Activated CD8-positive, alpha-beta memory T cell treated with anti-CD3 and anti-CD28 coated beads, Interleukin-2, amount 50 U/mL, for 24 hours (primary cell): ENCODE results near the gene SMC6.

Experiments used
- DNase-seq: peaks from one replicate; pipeline ENCODE4 v3.0.0-alpha.2; 2020; ENCODE audit errors: extremely low read depth

The SMC6 gene

DNA sequence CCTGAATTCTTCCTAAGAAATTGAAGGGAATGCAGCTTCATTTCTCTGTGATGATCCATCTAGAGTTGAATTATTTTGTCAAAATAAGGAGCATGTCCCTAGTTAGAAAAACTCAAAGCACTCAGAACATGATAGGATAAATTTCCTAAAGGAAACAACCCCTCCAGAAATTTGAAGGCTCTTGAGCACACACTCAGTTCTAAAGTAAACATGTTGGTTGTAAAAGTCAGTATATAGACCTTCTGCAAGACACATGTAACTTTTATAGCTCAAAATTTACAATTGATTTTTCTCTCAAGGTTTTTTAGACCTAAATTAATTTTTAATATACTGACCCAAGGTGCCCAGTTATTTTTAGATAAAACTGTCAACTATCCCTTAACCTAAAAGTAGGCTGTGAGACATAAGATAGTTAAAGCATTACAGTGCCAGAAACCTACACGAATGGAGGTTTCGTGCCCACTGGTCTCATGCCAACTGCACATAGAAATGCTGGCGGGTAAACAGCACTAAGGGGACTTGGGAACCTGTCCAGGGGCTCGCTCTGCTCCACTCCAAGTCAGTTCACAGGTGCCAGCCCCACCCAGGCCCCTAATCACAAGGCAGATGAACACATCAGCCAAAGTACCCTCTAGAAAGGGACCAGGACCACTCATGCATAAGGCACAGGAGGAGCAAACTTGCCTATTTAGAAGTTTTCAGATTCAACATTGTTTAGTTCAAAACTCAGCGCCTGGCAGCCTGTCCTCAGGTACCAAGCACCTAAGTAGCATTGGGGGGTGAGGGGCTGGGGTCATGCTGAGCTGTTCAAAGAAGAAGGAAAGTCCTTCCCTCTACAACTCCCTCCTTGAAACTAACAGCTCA lies 106.5 kb downstream of the SMC6 start:
- DNase-seq, result no peak

DNA sequence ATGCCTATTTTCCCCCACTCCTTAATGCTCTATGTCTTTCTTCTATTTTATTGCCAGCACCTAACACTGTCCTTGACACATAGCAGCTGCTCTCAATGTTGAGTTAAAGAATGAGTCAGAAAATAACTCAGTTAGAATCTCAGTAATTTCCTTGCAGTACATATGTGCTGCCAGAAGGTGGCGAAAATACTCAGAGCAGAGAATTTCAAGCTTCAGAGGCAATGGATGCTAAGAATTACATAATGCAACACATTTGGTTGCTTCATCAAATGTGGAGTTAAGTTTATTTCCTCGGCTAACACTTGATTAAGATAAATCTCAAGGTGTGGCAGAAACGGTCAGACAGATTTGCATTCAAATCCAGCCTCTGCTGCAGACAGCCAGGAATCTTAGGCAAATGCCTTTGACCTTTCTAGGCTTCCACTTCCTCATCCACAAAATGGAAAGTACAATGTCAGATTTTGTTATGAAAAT lies 107.5 kb downstream of the SMC6 start:
- DNase-seq, result no peak

DNA sequence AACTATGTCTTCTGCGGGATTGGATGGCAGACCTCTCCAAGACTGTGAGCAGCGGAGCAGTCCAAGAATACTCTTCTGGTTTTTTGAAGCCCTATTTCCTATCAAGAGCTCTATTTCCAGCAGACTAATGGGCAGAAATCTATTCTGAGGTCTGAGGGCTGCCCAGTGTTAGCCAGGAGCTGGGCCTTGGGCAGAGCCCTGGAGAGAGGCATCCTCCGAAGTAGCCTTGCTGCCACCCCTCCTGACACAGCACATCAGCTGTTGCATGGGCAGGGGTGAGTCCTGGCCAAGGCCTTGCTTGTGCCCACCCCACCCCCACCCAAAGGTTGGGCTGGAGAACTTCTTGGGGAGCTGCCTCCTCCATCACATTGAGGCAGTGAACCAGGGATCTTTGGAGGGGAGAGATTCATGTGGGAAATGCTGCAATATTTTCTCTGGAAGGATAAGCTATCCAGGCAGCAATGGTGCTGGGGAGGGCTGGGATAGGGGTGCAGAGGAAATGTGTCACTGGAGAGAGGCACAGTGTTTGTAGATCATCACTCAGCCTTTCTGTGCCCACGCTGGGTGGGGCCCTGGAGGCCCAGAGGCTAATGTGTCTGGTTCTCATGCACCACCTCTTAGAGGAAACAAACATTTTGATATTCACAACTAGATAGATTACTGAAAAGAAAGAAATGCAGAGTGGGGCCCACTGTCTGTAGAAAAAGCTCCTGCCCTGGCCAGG lies 108.5 kb downstream of the SMC6 start:
- no peak for DNase-seq

DNA sequence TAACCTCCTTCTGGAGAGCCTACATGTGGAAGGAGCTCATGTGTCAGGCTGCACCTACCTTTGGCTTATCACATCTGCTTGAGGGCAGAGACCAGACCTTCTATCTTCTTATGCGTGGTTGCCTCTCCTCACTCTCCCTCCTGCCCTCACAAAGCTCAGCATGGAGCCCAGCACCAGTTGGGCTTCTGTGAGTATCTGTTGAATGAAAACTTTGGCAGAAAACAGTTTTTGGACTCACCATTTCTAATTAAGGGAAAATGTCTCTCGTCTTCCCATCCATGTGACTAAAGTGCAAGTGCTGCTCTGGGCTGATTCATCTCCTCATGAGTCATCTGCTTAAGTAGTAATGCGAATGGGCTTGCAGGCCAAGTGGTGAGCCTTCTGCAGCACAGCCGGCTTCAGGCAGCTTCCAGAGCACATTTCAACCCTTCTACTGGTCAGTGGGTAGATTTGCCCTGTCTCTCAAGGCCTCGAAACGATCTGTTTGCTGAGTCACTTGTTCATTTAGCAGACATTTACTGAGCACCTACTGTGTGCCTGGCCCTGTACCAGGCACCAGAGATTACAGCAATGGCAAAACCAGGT lies 110.5 kb downstream of the SMC6 start:
- DNase-seq, result no peak

DNA sequence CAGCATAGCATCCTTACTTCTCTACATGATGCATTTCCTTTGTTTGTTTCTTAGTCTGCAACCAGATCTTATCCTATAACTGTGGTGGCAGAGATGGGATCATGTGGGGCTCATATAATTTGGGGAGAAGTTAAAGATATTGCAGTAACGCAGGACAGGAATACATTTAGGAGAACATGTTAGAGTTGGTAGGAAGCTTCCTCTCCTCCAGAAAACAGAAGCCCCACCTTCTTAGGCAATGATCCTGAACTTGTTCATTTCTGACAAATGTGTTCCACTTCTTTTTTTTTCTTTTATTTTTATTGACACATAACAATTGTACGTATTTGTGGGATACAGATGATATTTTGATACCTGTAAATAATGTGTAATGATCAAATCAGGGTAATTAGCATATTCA lies 113.2 kb downstream of the SMC6 start:
- DNase-seq, result no peak

DNA sequence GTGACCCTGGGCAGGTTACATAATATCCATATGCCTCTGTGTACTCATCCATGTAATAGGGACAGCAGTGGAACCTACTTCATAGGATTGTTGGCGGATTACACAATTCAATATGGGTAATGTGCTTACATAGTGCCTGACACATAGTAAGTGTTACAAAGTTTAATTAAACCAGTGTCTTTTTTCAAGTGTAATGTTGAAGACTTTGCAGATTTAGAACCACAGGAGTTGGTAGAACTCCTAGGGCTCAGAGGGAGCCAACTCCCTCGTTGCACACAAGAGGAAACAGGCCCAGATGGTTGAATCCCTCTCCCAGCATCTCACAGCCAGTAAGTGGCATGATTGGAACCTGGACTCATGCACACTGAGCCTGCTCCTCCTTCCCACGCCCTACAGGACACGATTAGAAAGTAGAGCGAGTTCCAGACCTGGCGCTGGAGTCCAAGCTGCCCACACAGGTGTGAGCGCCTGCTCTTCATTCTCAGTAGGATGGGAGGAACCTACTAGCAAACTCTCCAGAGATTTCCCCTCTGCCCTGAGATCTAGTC lies 115.3 kb downstream of the SMC6 start:
- no peak for DNase-seq

DNA sequence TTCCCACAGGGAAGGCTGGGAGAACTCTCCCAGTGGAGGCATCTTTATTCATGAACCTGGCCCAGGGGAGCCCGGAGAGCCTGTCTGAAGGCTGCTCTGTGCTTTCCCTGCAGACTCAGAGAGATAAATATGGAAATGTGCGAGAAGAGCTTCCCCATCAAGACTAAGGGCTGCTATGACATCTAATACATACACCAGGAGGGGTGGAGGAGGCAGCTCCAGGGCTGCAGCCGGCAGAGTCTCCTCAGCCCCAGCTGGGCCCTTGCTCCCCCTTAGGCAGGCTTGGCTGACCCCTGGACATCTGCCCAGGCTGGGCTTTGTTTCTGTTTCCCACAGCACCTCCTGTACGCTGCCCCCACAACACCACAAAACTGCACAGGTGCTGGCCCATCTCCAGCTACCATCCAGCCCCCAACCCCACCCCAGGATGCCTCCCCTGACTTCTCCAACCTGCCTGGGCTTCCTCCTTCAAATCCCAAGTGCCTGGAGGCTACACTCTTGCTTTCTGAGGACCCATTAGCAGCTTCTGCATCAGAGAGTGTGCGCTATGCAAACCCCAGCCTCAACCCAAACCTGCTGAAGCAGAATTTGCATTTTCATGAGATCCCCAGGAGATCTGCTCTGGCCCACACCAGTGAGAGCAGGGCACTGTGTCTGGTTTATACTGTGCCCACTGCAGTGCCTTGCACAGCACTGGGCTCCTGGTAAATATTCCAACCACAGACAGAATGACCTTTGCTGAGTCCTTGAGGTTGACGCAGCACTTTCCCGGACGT lies 116.3 kb downstream of the SMC6 start:
- no peak for DNase-seq

DNA sequence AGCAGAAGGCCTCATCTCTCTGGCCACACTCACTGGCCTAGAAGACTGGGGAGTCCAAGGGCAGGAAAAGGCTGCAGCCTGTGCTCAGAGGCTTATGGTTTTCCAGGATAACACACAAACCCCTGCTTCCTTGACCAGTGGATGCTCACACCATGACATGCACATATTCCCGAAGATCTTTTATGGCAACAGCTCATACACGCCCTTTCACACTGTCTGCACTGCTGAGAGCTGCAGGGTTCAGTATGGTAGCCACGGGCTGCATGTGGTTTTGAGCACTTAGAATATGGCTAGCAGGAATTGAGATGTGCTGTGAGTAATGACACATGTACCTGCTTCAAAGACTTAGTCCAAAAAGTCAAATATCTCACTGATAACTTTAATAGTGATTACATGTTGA lies 117.4 kb downstream of the SMC6 start:
- DNase-seq, result no peak

DNA sequence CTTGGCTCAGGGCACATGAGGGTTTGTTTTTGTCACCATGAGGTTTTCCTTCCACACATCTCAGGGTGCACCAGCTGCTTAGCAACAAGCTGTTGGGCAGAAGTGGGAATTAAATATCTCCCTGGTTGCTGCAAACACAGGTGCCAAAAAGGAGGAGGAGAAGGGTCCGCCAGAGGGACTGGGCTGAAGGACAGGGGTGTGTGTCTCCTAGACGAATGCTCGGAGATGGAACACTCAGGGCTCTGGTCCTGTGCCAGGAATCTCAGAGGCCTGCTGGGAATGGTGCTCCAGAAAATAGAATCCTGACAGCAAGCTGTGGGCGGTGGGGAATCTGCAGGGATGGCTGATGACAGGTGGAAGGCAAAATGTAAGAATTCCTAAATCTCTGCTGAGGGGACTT lies 118.6 kb downstream of the SMC6 start:
- DNase-seq, result no peak

DNA sequence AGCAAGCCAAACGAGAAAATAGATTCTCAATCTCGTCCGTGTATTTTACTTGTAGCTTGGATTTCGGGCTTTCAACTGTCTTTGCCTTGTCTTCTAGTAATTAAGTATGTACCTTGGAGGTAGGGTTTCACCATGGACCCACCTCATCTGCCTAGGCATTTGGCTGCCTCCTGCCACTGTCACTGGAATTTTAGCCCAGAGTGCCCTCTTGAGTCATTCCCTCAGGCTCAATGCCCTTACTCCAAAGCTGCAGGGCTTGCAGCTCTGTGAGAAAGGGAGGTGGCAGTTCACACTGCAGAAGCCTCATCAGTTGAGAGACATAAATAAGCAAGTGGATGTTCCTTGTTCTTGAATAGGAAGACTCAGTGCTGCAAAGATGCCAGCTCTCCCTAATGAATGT lies 123.5 kb downstream of the SMC6 start:
- no peak for DNase-seq

DNA sequence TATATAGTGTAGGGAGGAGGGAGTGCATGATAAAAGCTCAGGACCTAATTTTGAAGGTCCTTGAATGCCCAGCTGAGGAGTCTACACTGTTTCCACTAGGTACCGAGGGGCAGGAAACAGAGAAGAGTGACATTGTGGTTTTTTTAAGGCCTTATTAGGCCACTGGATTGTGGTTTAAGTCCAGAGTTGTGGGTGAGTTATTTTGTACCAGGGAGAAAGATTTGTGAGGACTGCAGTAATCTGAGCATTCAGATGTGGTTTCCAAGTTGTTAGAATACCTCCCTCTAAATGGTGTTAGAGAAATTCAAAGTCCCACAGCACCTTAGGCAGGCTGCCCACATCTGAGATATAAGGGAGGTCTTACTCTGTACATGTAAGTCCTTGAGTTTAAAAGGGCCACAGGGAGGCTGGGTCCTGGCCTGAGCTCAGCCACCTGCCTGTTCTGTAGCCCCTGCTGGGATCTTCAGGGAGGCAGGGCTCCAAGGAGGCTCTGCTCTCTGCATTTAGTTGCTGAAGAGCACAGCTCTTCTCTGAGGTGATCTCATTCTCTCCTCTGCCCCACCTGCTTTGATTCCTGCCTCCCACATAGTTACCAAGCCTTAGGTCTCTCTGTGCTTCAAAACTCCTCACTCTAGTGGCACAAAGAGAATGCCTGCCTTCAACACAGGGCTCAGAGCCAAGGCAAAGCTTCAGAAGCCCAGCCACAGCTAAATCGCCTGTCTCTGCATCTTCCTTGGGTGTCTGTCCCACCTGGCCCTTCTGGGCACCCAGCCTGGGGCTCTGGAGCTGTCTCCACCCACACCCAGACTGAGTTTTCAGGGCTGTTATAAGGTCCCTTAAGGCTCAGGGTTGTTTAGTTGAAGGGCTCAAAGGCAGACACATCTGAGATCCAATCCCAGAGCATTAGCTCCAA lies 125.0 kb downstream of the SMC6 start:
- no peak for DNase-seq

DNA sequence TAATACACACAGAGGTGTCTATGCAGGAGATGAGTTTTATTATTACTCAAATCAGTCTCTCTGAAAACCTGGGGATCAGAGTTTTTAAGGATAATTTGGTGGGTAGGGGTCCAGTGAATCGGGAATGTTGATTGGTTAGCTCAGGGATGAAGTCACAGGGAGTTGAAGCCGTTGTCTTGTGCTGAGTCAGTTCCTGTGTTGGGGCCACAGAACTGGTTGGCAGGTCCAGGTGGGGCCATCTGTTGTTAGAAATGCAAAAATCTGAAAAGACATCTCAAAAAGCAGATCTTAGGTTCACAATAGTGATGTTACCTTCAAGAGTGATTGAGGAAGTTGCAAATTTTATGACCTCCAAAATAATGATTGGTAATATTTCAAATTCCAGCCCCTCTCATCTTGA lies 126.2 kb downstream of the SMC6 start:
- no peak for DNase-seq

DNA sequence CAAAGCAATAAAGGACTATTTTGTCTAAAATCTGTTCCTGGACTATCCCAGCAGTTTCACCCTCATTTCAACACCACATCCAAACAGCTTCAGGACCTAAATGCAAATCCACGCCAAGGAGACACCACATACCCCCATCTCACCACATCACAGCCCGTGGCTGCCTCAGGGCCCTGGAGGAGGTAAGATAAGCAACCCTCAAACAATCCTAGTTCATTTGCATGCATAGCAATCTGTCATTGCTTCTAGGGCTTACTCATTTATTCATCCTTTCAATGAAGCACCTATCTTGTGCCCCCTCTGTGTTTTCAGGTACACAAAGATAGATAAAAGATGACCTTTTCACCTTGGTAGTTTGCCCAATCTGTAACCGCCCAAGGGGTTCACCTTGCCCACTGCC lies 126.6 kb downstream of the SMC6 start:
- no peak for DNase-seq

DNA sequence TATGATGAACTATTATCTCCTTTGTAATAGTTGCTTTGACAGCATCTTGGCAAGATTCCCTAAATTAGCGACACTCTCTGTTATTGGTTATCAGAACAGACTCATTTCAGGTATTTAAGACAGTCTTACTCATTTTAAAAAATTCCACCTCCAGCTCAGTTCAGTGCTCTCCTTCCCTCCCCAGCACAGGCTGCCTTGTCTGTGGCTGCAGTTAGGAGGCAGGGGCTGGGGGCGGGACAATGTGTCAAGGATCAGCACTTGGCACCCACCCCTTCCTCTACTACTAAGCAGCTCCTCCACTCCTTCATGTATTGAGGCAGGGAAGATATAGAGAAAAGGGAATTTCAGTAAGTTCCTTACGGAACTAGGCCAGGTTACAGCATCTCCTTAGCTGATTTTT lies 128.2 kb downstream of the SMC6 start:
- DNase-seq, result no peak

DNA sequence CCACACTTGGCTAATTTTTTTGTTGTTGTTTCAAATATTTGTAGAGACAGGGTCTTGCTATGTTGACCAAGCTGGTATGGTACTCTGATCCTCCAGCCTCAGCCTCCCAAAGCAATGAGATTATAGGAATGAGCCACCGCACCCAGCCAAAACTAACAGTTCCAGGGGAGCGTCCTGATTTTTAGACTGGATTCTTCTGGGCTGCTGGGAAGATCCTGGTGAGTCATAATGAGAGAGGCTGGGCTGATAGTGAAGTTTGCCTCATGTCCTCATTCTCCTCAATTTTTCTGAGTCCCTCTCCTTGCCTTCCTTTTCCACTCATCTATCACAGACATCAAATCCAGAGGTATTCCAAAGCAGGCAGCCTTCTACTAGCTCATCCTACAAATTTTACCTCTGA lies 131.8 kb downstream of the SMC6 start:
- no peak for DNase-seq

DNA sequence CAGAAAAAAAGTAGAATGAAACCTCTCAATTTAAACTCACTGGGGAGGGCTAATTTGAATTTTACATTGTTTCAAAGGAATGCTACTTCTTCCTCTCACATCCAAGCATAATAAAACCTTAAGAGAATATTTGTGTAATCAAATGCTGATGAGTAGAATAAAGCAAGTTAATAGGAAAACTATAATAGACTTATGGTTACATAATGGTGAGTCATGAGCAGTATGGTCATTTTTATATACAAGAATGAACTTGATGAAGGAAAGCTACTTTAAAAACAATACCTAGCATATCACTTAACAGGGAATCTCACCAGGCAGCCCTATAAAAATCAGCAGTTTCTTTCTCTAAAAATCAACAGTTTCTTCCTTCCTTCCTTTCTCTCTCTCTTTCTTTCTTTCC lies 132.8 kb downstream of the SMC6 start:
- DNase-seq, result no peak

DNA sequence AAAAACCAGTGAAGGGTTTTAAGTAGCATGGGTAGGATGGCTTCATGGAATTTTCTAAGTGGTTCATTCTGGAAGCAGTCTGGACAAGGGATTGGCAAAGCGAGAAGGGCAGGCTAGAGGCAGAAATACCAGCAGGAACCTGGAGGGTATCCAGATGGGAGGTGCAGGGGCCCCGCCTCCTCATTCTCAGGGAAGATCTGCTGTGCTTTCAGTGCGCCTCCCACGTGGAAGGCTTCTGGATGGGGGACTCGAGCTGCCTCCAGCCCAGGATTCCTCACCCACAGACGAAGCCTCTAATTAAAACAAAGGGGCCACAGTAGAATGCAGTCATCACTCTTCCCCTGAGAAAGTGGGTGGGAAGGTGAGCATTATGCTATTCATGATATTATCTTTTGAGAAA lies 133.3 kb downstream of the SMC6 start:
- DNase-seq, result no peak

DNA sequence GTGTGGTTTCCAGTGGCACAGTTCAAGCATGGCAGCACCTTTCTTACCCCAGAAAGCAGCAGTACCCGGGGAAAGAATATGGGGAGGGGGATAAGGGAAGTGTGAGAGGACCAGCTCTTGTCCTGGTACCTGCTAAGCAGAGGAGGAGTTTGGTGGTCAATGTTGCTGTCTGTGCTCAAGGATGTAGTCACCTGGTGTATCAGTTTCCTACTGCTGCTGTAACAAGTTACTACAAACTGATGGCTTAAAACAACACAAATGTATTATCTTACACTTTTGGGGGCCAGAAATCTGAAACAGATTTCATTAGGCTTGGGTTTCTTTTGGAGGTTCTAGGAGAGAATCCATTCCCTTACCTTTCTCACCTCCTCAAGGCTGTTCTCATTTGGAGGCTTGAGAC lies 135.7 kb downstream of the SMC6 start:
- no peak for DNase-seq

DNA sequence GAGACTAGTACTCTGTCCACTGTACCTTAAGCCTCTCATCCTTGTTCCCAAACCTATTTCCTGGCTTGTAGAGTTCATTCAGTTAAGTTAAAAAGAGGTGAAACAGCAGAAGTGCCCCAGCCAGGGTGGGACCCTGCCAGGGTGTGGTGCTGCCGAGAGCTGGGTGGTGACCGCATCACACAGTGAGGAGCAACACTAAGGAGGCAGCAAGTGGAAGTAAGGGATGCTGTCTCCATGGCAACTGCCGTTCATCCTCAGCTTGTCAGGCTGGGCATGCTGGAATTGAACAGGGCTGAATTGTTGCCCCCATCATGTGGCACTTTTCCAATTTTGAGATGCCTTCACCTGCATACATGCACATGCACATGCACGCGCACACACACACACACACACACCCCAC lies 136.1 kb downstream of the SMC6 start:
- no peak for DNase-seq

DNA sequence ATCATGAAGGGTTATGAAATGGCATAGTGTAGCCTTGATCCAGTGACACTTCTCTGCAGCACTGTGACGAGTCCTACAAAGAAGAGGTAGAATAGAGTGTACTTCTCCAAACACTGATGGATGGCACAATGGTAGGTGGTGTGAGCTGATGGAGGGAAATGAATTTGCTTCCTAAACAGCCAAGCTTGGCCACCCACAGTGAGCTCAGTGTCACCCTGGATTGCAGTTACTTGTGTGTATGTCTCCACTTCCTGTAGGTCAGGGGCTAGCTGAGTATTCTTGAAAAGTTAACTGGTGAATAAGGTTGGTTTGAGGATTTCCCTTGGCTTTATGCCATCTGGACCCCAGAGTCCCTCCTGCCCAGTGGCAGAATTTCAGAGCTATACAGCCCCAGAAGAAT lies 137.2 kb downstream of the SMC6 start:
- no peak for DNase-seq
